COLO668 (cell line): ENCODE measurements around the gene PER3.

Source experiments
- DNase-seq: peaks from one replicate; lab custom pipeline; 2025; ENCODE audit not compliant: unreplicated experiment; lab: John Stamatoyannopoulos, UW

Gene PER3

DNA sequence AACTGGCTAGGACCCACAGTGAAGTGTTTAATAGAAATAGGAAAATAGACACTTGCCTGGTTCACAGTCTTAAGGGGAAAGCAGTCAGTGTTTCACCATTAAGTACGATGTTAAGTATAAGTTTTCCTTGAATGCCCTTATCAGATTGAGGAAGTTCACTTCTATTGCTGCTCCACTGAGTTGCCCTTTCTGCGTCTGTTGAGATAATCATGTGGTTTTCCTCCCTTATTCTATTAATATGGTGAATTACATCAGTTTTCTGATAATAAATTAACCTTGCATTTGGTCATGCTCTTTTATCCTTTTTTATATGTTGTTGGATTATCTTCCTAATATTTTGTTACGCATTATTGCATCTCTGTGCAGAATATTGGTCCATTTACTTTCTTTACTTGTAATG is 47.4 kb downstream of the PER3 start:
- DNase-seq: no peak

GRCh38 chr1:7833035-7833434 is 48.9 kb downstream of the PER3 start:
- DNase-seq: no peak

DNA sequence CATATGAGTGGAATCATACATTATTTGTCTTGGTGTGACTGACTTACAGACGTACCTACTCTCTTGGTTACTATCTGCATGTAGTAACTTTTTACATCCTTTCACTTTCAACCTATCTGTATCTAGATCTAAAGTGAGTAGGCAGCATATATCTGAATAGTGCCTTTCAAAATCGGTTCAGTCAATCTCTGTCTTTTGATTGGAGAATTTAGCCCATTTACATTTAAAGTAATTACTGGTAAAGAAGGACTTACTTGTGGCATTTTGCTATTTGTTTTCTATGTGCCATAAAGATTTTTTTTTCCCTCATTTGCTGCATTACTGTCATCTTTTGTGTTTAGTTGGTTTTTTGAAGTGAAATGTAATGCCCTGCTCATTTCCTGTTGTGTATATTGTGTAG is 54.6 kb downstream of the PER3 start:
- DNase-seq: no peak

- DNase-seq: no peak
Measured at GRCh38 chr1:7839526-7839925, 55.4 kb downstream of the PER3 start.

- DNase-seq: no peak
Measured at GRCh38 chr1:7842517-7842916, 58.4 kb downstream of the PER3 start.

GRCh38 chr1:7845761-7846160 is 61.7 kb downstream of the PER3 start:
- no peak for DNase-seq

GRCh38 chr1:7846656-7847055 is 62.6 kb downstream of the PER3 start:
- DNase-seq: no peak

GRCh38 chr1:7847599-7847998 is 63.5 kb downstream of the PER3 start:
- no peak for DNase-seq

DNA sequence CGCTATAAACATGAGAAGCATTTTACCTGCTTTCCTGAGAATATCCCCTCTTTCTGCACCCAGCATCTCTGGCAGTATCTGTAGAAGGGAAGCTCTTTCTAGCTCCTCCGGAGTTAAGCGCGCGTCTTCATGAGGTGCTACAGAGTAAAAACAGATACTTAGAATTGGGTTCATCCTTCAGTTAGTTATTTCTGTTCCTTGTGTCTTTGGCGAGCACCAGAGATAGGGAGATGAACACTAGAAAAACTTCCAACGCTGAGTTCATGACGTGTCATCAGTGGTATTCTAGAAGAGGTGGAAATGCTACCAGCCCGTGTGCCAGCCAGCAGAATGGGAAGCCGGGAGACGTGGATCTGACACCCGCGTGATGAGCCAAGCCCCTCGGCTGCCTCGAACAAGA is 66.7 kb downstream of the PER3 start:
- no peak for DNase-seq

DNA sequence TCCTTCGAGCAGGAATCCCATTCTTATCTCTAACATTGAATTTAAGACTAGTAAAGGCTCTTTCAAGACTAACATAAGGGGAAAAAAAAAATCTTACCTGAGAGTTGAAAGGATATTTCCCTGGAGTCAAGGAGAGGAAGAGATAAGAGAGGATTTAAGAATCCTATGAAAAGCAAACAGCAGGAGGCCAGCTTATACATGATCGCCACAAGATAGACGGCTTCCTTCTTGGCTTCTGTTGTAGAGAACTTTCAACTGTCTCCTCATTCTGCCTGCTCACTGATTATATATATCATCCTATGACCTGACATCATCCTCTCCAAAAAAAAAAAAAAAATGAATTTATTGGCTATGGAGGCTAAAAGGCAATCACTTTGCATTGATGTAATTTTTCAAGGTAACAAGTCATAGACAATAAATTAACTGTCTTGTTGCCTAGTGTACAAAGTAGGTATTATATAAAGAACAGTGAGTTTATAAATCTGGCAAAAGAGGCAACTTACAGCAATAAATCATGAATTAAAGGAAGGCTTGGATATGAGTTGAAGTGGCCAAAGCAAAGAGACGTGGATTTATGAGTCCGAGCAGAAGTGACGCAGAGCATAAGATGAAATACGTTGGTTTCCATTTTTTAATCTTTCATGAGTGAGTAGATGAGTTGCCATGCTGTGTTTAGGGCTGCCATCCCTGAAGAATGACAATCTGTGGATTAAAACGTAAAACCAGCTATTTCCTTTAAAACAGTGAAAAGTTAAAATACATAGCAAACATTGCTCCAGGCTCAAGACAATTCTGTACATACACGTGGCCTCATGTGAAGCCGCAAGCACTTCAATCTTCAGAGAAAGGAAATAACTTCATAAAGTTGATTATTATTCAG is 69.0 kb downstream of the PER3 start, which contains the start of gene UTS2:
TSS of gene UTS2 (minus strand) at position 262 of the 880 bp plus-strand sequence. CDS start at position 200, 62 bp downstream.
- no peak for DNase-seq

GRCh38 chr1:7853684-7854026 is 69.6 kb downstream of the PER3 start:
- DNase-seq: no peak

DNA sequence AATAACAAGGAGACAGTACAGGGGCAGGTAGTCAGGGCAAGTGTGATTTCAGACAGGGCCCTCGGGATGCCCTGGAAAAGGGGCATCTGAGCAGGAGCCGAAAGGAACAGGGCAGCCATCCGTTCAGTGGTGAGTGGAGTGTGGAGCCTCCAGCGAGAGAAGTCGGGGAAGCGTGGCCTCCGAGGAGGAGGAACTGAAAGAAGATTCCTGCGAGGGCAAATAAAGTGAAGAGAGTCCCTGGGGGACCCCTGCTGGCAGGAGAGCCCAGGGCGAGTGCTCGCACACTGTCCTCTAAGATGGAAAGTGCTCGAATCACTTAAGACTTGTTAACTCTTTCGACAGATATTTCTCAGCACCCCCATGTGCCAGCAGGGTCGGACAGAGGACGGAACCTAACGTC is 72.3 kb downstream of the PER3 start:
- DNase-seq: no peak

DNA sequence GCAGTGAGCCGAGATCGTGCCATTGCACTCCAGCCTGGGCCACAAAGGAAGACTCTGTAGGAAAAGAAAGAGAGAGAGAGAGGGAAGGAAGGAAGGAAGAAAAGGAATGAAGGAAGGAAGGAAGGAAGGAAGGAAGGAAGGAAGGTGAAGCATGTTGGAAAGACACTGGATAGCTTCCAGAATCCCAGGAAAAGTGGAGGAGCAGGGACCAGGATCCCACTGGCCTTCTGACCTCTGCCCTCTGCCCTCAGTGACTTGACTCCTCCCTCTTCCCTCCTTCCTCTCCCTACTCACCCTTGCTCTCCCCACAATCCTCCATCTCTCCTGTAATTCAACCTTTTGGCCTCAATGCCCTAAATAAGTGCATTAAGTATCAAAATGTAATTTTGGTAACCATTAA is 72.9 kb downstream of the PER3 start:
- no peak for DNase-seq

DNA sequence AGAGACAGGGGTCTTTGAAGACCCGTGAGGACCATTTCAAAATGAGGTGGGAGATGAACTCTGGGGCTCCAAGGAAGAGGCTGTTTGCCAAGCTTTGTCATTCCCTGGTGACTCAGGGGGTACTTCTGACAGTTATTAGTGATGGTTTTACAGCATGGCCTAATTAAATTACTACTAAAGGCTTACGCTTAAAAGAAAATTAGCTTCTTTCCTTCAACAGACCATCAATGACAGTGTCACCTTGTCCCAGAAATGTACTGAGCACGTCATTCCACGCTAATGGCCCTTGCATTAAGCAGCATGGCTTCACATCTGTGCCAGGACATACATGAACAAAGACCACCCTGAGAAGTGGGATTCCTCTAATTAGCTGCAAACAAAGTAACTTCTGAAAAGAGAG is 73.9 kb downstream of the PER3 start:
- DNase-seq: no peak

DNA sequence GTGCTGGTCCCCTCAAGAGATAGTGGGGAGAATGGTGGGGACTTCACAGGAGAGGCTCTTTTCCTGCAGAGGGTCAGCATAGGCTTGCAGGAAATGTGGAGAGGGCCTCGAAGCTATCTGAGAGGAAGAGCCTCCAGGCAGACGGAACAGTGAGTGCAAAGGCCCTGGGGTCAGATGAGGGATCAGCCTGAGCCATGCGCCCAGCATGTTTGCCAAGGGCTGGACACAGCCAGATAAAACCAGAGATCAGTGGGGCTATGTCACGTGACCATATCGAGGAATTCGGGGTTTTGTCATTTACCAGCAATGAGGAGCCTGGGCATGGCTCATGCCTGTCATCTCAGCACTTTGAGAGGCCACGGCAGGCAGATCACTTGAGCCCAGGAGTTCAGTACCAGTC is 75.3 kb downstream of the PER3 start:
- DNase-seq: no peak

DNA sequence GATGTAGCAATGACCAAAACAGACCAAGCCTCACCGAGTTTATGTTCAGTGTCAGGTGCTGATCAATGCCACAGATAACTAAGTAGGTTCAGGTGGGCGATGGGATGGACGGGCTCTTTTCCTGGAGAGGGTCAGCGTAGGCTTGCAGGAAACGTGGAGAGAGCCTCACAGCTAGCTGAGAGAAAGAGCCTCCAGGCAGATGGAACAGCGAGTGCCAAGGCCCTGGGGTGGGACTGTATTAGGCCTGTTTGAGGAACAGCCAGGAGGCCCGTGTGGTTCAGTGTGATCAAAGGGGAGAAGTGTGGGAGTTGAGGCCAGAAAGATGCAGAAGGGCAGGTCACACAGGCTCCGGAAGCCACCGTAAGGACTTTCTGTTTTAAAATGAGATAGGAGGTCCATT is 76.0 kb downstream of the PER3 start:
- no peak for DNase-seq

- DNase-seq: no peak
Measured at GRCh38 chr1:7861452-7861851, 77.4 kb downstream of the PER3 start.

DNA sequence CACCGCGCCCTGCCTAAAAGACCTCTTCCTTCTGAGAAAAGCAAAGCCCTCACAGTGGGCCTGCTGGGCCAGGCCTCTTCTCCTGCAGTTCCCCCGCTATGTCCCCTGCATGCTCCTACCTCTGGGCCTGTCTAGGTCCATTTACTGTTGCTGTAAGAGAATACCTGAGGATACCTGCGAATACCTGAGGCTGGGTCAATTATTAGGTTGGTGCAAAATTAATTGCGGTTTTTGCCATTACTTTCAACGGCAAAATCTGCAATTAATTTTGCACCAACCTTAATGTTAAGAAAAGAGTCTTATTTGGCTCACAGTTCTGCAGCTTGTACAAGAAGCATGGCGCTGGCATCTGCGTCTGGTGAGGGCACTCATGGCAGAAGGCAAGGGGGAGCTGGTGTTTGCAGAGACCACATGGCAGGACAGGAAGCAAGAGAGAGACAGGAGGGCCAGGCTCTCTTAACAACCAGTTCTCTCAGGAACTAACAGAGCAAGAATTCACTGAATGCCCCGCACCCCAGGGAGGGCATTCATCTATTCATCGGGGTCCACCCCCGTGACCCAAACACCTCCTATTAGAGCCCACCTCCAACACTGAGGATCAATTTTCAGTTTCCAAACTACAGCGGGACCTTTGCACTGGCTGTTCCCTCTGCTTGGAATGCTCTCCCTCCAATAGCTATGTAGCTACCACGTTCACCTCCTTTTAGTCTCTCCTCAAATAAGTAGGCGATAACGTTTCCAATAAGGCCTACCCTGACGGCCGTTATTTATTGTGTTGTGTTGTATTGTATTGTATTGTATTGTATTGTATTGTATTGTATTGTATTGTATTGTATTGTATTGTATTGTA is 78.3 kb downstream of the PER3 start:
- no peak for DNase-seq

- DNase-seq: no peak
Measured at GRCh38 chr1:7863756-7864328, 79.8 kb downstream of the PER3 start.

DNA sequence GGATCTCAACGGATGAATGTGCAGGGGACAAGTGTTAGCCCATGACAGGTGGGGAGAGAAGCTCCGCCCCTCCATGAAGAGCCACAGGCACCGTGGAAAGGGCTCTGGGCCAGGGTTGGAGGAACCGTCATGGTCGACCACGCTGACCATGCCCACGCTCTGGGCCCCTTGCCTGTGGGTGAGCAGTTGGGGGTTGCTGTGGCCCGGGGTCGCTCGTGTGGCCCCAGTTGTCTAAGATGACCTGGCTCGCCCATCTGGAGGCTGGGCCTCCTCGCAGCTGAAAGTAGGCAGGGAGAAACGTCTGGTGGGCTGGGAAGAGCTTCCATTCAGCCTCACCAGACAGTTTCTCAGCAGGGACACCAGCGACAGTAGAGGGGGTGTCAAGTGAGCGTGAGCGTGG is 81.9 kb downstream of the PER3 start:
- DNase-seq: no peak

DNA sequence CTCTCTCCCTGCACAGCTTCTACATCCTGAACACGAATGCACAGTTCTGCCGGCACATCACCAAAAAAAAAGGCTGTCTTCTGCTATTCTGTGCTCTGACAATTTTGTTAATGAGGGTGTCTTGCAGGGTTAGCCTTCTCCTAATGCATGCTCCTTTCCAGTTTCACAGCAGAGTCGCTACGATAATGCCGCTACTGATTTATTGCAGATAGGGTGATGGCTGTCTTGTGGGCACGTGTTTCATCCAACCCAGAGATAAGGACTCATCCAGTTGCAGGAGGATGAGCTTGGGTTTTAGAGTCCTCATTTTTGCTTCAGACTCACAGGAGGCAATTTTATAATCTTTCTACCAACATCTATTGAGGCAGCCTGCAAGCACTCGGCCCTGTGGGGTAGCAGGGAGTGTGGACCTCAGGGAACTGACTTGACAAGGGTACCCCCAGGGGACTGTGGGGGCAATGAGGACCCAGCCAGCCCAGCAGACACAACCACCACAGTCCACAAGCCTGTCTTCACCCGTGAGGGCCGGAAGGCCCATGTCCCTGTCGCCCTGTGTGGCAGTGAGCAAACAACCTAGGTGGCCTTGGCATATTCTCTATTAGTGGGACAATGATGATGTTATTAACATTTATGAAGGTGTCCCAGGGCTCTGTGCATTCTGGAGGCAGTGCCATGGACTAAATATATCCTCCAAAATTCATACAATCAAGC is 84.1 kb downstream of the PER3 start:
- no peak for DNase-seq
